HepG2 (cell line): ENCODE results near the gene SF3B6. TPM values are rescaled to one million over a fixed set of nuclear protein-coding genes. Genes with fewer than 3 reads are reported as not detected.

Source experiments
- ATAD3A ChIP-seq: sonication (generic); formaldehyde crosslinking; IDR thresholded peaks from 2 replicates; pipeline ENCODE4 v1.4.0; 2020; ENCODE audit warnings: missing genetic modification reagents
- BHLHE40 ChIP-seq: IDR thresholded peaks from 2 replicates; pipeline ENCODE4 v1.6.1; 2011; ENCODE audit warnings: low read length, improper control_type of control experiment
- CBX1 ChIP-seq: IDR thresholded peaks from one replicate; pipeline ENCODE4 v1.6.1; 2016; ENCODE audit warnings: antibody characterized with exemption, low read depth
- SKI ChIP-seq: fragments of 450-650 bp; IDR thresholded peaks from one replicate; pipeline ENCODE4 v1.6.1; 2018; ENCODE audit warnings: mild to moderate bottlenecking; ENCODE audit not compliant: partially characterized antibody
- SMC3 ChIP-seq: IDR thresholded peaks from 2 replicates; pipeline ENCODE4 v1.6.1; 2011; ENCODE audit warnings: low read length, improper control_type of control experiment
- SOX5 ChIP-seq: IDR thresholded peaks from 2 replicates; pipeline ENCODE4 v1.6.1; 2016; ENCODE audit warnings: borderline replicate concordance
- ZNF17 ChIP-seq: sonication (generic); formaldehyde crosslinking; IDR thresholded peaks from 2 replicates; pipeline ENCODE4 v1.5.0; 2020; ENCODE audit warnings: mild to moderate bottlenecking, missing genetic modification reagents
- ZSCAN25 ChIP-seq: sonication (generic); formaldehyde crosslinking; IDR thresholded peaks from 2 replicates; pipeline ENCODE4 v1.8.0; 2022; ENCODE audit warnings: mild to moderate bottlenecking, missing genetic modification reagents
- polyA plus RNA-seq, 8 experiments: library from polyadenylated mRNA; depleted of rRNA in 3 of 8; stranded (reverse) in 7 of 8; unstranded in 1 of 8; fragments of >200 nt; fragmentation: Illumina TruSeq in 4 of 8; extraction: Trizol in 4 of 8; gene quantifications; 2 replicates each; pipeline versions ENCODE4 v1.2.1 to v1.2.3, GENCODE V29; 2011 to 2016; ENCODE audit warnings: low read depth in 4 of 8, missing spikeins in 1 of 8, mixed read lengths in 1 of 8; ENCODE audit not compliant: insufficient read depth in 1 of 8
- total RNA-seq, 5 experiments: library from RNA; depleted of rRNA; stranded (reverse); fragments of >200 nt; fragmentation: Illumina TruSeq; extraction: Trizol; gene quantifications; 2 replicates each; pipeline ENCODE4 v1.2.3, GENCODE V29; 2016; ENCODE audit warnings: low read depth in 1 of 5
- TF ChIP-seq, protein P1 (sequence below): IDR thresholded peaks from 2 replicates; pipeline ENCODE4 v1.6.1; 2016; ENCODE audit warnings: mild to moderate bottlenecking
- TF ChIP-seq, protein P2 (sequence below): sonication (generic); formaldehyde crosslinking; conservative IDR thresholded peaks from 2 replicates; pipeline ENCODE4 v1.4.0; 2020; ENCODE audit warnings: missing genetic modification reagents
- TF ChIP-seq, protein P3 (sequence below): sonication (generic); formaldehyde crosslinking; IDR thresholded peaks from 2 replicates; pipeline ENCODE4 v1.4.0; 2020; ENCODE audit warnings: mild to moderate bottlenecking, missing genetic modification reagents
- TF ChIP-seq, protein P4 (sequence below): IDR thresholded peaks from 2 replicates; pipeline ENCODE4 v1.6.1; 2016
- TF ChIP-seq, protein P5 (sequence below): sonication (generic); formaldehyde crosslinking; IDR thresholded peaks from 2 replicates; pipeline ENCODE4 v1.5.0; 2020; ENCODE audit warnings: missing genetic modification reagents

SF3B6 gene
- total and polyA plus RNA-seq, 2 of the 13 experiments (the other 11 are each of a cell fraction or from before 2014, with no cell fraction given): 177 to 182 TPM

GRCh38 chr2:24083567-24084385 is 7.7 kb upstream of the SF3B6 start (continued):
- TF ChIP-seq, protein P1, sequence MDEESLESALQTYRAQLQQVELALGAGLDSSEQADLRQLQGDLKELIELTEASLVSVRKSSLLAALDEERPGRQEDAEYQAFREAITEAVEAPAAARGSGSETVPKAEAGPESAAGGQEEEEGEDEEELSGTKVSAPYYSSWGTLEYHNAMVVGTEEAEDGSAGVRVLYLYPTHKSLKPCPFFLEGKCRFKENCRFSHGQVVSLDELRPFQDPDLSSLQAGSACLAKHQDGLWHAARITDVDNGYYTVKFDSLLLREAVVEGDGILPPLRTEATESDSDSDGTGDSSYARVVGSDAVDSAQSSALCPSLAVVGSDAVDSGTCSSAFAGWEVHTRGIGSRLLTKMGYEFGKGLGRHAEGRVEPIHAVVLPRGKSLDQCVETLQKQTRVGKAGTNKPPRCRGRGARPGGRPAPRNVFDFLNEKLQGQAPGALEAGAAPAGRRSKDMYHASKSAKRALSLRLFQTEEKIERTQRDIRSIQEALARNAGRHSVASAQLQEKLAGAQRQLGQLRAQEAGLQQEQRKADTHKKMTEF (CRISPR knock-in tag): peak; percentile 87
- TF ChIP-seq ZNF17 (CRISPR knock-in tag) (no peak), SOX5 (CRISPR knock-in tag) (peak; percentile 74; the same call in 1 of the 2 replicates), BHLHE40 (no peak), SKI (no peak), SMC3 (peak; percentile 22; the same call in 1 of the 2 replicates), ATAD3A (CRISPR knock-in tag) (no peak), CBX1 (peak; percentile 80), ZSCAN25 (CRISPR knock-in tag) (no peak)
- TF ChIP-seq, protein P2, sequence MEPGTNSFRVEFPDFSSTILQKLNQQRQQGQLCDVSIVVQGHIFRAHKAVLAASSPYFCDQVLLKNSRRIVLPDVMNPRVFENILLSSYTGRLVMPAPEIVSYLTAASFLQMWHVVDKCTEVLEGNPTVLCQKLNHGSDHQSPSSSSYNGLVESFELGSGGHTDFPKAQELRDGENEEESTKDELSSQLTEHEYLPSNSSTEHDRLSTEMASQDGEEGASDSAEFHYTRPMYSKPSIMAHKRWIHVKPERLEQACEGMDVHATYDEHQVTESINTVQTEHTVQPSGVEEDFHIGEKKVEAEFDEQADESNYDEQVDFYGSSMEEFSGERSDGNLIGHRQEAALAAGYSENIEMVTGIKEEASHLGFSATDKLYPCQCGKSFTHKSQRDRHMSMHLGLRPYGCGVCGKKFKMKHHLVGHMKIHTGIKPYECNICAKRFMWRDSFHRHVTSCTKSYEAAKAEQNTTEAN (CRISPR knock-in tag): peak; percentile 45; the same call in 1 of the 2 replicates
- TF ChIP-seq, protein P3, sequence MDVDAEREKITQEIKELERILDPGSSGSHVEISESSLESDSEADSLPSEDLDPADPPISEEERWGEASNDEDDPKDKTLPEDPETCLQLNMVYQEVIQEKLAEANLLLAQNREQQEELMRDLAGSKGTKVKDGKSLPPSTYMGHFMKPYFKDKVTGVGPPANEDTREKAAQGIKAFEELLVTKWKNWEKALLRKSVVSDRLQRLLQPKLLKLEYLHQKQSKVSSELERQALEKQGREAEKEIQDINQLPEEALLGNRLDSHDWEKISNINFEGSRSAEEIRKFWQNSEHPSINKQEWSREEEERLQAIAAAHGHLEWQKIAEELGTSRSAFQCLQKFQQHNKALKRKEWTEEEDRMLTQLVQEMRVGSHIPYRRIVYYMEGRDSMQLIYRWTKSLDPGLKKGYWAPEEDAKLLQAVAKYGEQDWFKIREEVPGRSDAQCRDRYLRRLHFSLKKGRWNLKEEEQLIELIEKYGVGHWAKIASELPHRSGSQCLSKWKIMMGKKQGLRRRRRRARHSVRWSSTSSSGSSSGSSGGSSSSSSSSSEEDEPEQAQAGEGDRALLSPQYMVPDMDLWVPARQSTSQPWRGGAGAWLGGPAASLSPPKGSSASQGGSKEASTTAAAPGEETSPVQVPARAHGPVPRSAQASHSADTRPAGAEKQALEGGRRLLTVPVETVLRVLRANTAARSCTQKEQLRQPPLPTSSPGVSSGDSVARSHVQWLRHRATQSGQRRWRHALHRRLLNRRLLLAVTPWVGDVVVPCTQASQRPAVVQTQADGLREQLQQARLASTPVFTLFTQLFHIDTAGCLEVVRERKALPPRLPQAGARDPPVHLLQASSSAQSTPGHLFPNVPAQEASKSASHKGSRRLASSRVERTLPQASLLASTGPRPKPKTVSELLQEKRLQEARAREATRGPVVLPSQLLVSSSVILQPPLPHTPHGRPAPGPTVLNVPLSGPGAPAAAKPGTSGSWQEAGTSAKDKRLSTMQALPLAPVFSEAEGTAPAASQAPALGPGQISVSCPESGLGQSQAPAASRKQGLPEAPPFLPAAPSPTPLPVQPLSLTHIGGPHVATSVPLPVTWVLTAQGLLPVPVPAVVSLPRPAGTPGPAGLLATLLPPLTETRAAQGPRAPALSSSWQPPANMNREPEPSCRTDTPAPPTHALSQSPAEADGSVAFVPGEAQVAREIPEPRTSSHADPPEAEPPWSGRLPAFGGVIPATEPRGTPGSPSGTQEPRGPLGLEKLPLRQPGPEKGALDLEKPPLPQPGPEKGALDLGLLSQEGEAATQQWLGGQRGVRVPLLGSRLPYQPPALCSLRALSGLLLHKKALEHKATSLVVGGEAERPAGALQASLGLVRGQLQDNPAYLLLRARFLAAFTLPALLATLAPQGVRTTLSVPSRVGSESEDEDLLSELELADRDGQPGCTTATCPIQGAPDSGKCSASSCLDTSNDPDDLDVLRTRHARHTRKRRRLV (CRISPR knock-in tag): no peak; the same call in 1 of the 2 replicates
- TF ChIP-seq, protein P4, sequence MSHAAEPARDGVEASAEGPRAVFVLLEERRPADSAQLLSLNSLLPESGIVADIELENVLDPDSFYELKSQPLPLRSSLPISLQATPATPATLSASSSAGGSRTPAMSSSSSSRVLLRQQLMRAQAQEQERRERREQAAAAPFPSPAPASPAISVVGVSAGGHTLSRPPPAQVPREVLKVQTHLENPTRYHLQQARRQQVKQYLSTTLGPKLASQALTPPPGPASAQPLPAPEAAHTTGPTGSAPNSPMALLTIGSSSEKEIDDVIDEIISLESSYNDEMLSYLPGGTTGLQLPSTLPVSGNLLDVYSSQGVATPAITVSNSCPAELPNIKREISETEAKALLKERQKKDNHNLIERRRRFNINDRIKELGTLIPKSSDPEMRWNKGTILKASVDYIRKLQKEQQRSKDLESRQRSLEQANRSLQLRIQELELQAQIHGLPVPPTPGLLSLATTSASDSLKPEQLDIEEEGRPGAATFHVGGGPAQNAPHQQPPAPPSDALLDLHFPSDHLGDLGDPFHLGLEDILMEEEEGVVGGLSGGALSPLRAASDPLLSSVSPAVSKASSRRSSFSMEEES (CRISPR knock-in tag): peak; percentile 62; the same call in 1 of the 2 replicates
- TF ChIP-seq, protein P5, sequence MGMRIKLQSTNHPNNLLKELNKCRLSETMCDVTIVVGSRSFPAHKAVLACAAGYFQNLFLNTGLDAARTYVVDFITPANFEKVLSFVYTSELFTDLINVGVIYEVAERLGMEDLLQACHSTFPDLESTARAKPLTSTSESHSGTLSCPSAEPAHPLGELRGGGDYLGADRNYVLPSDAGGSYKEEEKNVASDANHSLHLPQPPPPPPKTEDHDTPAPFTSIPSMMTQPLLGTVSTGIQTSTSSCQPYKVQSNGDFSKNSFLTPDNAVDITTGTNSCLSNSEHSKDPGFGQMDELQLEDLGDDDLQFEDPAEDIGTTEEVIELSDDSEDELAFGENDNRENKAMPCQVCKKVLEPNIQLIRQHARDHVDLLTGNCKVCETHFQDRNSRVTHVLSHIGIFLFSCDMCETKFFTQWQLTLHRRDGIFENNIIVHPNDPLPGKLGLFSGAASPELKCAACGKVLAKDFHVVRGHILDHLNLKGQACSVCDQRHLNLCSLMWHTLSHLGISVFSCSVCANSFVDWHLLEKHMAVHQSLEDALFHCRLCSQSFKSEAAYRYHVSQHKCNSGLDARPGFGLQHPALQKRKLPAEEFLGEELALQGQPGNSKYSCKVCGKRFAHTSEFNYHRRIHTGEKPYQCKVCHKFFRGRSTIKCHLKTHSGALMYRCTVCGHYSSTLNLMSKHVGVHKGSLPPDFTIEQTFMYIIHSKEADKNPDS (CRISPR knock-in tag): no peak
